NCI-H460 (cell line): ENCODE data around the gene KIF26A. TPM values are rescaled to one million over a fixed set of nuclear protein-coding genes. Genes with fewer than 3 reads are reported as not detected.

Source experiments
- DNase-seq: peaks from one replicate; pipeline ENCODE4 v3.0.0-alpha.2; 2016; ENCODE audit warnings: low read depth; ENCODE audit errors: extremely low read depth
- total RNA-seq: library from RNA; depleted of rRNA; stranded (reverse); fragments of >200 nt; shearing (Covaris generic); gene quantifications from 2 replicates; pipeline ENCODE4 v1.2.3, GENCODE V29; 2014

KIF26A gene
- total RNA-seq, 1 experiment from 2014 or later, result 38.7 TPM

DNA sequence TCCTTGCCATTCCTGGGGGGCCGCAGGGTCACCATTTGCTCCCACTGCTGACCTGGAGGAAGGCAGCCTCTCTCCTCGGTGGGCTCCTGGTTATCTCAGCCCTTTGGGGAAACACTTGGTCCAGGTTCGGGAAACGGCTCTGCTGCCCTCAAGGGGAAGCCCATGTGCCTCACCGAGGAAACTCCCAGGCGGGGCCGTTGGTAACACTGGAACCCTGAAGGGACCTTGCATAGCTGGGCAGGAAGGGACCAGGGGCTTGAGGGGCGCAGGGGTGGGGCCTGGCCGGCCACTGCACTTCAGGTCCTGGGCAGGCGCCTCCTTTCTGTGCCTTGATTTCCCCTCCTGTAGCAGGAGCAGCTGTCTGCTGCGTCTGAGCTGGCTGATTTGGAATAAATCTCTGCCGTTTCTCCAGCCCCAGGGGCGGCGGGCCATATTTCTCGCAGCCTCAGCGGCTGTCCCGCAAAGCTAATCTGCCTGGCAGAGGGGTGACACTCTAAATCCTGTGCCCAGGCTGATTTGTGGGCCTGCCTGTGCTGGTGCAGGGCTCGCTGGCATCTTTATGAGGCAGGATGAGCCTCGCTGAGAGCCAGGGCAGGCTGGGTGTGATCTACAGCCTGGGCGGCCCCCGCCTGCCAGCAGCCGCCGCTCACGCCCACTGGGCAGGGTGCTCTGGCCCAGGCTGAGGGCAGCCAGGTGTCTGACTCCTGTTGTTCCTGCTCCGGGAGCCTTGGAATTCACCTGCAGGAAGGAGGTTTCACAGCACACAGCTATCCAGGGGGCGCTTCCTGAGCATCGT lies 49.7 kb downstream of the KIF26A start:
- DNase-seq, result no peak

- DNase-seq, result no peak
Measured at GRCh38 chr14:104188727-104189400, 50.5 kb downstream of the KIF26A start.

GRCh38 chr14:104189629-104190335 lies 51.4 kb downstream of the KIF26A start:
- no peak for DNase-seq

DNA sequence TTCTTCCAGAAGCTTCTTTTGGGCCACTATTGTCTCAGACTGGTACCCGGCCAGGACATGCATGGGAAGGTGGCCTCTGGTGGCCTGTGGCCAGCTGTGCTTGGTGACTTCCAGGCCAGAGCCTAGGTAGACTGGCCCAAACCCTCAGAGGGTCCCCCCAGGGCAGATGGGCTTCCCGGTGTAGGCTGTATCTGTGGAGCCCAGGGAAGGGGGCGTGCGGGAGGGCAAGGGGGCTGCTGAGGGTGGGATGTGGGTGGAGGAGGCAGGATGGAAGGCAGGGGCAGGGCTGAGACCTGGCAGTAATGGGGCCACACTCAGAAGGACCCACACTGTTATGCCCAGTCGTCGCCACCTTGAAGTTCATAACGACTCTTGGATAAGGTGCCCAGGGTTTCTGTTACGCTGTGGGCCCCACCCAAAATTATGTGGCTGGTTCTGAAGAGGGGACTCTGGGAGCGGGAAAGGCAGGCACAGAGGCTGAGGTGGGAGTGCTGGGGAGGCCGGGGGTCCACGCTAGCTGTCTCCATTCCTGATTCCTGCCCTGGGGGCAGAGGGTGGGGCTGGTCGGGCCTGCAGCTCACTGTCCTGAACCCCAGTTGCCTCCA lies 52.1 kb downstream of the KIF26A start:
- DNase-seq, result no peak

DNA sequence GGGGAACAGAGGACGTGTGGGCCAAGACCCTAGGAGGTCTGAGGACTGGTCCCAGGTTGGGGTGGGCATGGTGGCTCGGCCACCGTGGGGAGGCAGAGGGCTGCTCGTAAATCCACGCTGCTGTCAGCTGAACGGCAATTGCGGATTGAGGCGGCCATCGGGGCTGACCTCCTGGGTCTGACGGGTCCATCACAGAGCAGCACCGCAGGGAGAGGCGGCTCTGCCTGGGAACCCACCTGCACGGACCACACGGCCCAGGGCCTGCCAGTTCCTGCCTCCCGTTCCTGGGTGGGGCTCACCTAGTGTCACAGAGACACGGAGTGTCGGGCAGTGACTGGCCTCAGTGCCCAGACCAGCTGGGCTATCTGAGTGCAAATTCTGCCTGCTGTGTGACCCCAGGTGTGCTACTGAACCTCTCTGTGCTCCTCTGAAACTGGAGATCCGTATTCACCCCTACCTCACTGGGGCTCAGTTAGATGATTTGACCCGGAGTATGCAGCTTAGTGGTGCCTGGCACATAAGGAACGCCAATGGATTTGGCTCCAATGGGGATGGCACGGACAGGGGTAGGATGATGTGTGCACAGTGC lies 53.1 kb downstream of the KIF26A start:
- DNase-seq, result no peak

GRCh38 chr14:104192146-104192882 lies 53.9 kb downstream of the KIF26A start:
- DNase-seq, result no peak

- DNase-seq, result no peak
Measured at GRCh38 chr14:104192883-104193245, 54.5 kb downstream of the KIF26A start.

DNA sequence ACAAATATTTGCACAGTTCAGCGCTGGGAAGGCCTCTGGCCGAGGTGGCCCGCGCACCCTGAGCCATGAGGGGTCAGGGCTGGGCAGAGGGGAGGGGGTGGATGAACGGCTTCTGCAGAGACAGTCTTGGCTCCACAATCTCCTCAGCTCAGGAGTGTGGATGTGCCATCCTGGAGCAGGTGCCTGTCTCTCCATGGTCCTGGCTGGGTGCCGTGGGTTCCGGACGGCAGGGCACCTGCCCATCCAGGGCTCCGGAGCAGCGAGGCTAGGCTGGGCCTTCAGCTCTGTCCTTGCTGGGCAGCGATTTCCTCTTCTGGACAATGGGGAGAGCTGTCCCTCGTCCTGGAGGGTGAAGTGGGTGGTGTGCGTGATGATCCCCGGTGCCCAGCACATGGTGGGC lies 55.6 kb downstream of the KIF26A start:
- no peak for DNase-seq

GRCh38 chr14:104194716-104195115 lies 56.3 kb downstream of the KIF26A start:
- DNase-seq, result no peak

- DNase-seq, result no peak
Measured at GRCh38 chr14:104195361-104195760, 57.0 kb downstream of the KIF26A start.

DNA sequence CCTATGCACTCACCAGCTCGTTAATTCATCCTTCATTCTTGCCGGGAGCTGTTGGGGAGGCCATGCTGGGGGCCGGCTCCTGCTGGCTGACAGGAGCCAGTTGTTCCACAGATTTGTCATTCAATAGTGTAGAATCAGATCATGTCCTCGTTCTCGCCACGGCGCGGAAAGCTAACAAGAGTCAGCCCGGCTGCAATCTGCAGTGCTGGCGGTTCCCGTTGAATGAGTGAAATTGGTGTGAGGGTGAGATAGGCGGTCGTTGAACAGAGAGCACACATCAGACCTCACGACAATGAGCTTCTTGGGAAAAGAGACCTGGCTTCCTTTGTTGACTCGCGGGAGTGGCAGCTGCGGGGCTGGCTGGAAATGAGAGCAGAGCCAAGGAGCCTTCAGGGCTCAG lies 57.5 kb downstream of the KIF26A start:
- no peak for DNase-seq

GRCh38 chr14:104196461-104197140 lies 58.2 kb downstream of the KIF26A start:
- DNase-seq, result no peak

- DNase-seq, result no peak
Measured at GRCh38 chr14:104197449-104198247, 59.3 kb downstream of the KIF26A start.

GRCh38 chr14:104199266-104199895 lies 61.0 kb downstream of the KIF26A start:
- no peak for DNase-seq

- DNase-seq, result no peak
Measured at GRCh38 chr14:104200106-104200505, 61.7 kb downstream of the KIF26A start.

DNA sequence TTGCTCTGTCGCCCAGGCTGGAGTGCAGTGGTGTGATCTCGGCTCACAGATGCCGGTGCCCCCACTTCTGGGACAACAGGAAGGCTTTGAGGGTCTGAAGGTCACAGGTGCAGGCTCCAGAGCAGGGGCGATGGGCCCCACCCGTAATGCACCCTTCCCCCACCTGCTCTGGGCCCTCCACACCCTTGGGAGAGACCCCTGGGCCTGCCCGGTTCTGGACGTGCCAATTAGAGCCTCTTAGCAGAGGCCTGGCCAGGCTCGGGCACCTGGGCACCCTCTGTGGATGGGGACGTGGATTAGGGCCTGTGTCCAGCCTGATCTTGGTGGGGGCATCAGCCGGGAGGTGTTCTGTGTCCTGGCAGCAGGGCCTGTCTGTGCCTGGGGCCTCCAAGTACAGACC lies 62.2 kb downstream of the KIF26A start:
- DNase-seq, result no peak

DNA sequence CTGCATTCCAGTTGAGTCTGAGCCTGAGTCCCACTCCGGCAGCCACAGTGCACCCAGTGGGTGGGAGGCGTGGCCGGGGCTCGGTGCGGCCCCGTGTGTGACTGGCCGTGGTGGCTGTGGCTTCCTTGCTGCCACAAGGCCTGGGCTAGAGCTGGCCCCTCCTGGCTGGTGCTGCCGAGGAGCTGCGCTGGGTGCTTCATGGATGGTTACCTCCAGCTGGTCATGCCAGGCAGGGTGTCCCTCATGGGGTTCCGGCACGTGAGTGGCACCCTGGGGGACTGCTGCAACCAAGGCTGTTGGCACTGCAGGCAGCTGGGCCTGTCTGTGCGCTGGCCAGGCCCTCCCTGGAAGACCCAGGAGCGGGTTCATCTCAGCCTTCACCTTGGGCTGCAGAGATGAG lies 62.7 kb downstream of the KIF26A start:
- no peak for DNase-seq

GRCh38 chr14:104201496-104201895 lies 63.1 kb downstream of the KIF26A start:
- no peak for DNase-seq
